Immature natural killer cell (primary cell): Measurements from ENCODE around the gene PERCC1. TPM values are rescaled to one million over a fixed set of nuclear protein-coding genes. Genes with fewer than 3 reads are reported as not detected.
A peak's percentile ranks its signal among the peaks of the same experiment; 100 is the strongest.

Experiments
- DNase-seq, 3 donors: peaks; one replicate each; pipeline ENCODE4 v3.0.0; 2022; ENCODE audit warnings: mixed read lengths in 1 of 3
- H3K27ac Mint-ChIP-seq, 6 donors: one replicate each; pipeline ENCODE4 v1.8.0; 2020; ENCODE audit warnings: mixed read lengths in 6 of 6, mild to moderate bottlenecking in 5 of 6, inconsistent platforms in 4 of 6, moderate library complexity in 3 of 6
- H3K27me3 Mint-ChIP-seq, 3 donors: one replicate each; pipeline ENCODE4 v1.8.0; 2020 to 2021; ENCODE audit warnings: low read depth in 3 of 3, mild to moderate bottlenecking in 3 of 3, mixed read lengths in 3 of 3, moderate library complexity in 3 of 3, inconsistent platforms in 1 of 3
- H3K36me3 Mint-ChIP-seq, 3 donors: one replicate each; pipeline ENCODE4 v1.8.0; 2020; ENCODE audit warnings: mixed read lengths in 3 of 3, inconsistent platforms in 2 of 3, mild to moderate bottlenecking in 2 of 3
- H3K4me1 Mint-ChIP-seq, 2 donors: one replicate each; pipeline ENCODE4 v1.8.0; 2020; ENCODE audit warnings: inconsistent platforms in 2 of 2, mild to moderate bottlenecking in 2 of 2, mixed read lengths in 2 of 2, moderate library complexity in 1 of 2
- H3K4me3 Mint-ChIP-seq, 5 donors: one replicate each; pipeline ENCODE4 v1.8.0; 2020; ENCODE audit warnings: mild to moderate bottlenecking in 5 of 5, mixed read lengths in 5 of 5, inconsistent platforms in 3 of 5, moderate library complexity in 3 of 5
- H3K9me3 Mint-ChIP-seq, 6 donors: one replicate each; pipeline ENCODE4 v1.8.0; 2020; ENCODE audit warnings: mild to moderate bottlenecking in 6 of 6, mixed read lengths in 6 of 6, inconsistent platforms in 4 of 6, moderate library complexity in 3 of 6
- polyA plus RNA-seq, 3 donors: library from polyadenylated mRNA; unstranded; fragments of 300-500 nt; fragmentation: Illumina TruSeq; gene quantifications; one replicate each; pipeline ENCODE4 v1.2.3, GENCODE V29; 2021

The PERCC1 gene
- polyA plus RNA-seq, 3 donors from 2014 or later, result not detected

- Mint-ChIP-seq H3K9me3 (no peaks in the 10 kb centered on the region), H3K4me3 (peak overlapping the region in 2 of 5 donors; percentile 29 to 38), H3K36me3 (no peaks in the 10 kb centered on the region), H3K27ac (peak overlapping the region in 2 of 6 donors; percentile 56 to 90), H3K4me1 (peaks cover 6 to 24% of the 10 kb centered on the region in 2 donors), H3K27me3 (peaks cover 0 to 2% (median 0%) of the 10 kb centered on the region in 3 donors)
- peak; percentile 17 to 35 (median 19) for DNase-seq
Measured at GRCh38 chr16:1444730-1445517, 14.0 kb downstream of the PERCC1 start.

GRCh38 chr16:1445518-1446203 is 14.8 kb downstream of the PERCC1 start:
- H3K9me3 Mint-ChIP-seq, result no peaks in the 10 kb centered on the region
- H3K27me3 Mint-ChIP-seq, result peaks cover 0 to 2% (median 2%) of the 10 kb centered on the region in 3 donors
- peaks cover 0 to 3% (median 0%) of the 10 kb centered on the region in 3 donors for H3K36me3 Mint-ChIP-seq
- H3K4me1 Mint-ChIP-seq, result peaks cover 11 to 29% of the 10 kb centered on the region in 2 donors
- peak overlapping the region in 1 of 5 donors; percentile 54 for H3K4me3 Mint-ChIP-seq
- H3K27ac Mint-ChIP-seq, result peak overlapping the region in 3 of 6 donors; percentile 31 to 90 (median 45)
- DNase-seq, result peak; percentile 16 to 23 (median 20)

GRCh38 chr16:1446296-1447080 is 15.6 kb downstream of the PERCC1 start:
- no peak overlapping the region for H3K4me3 Mint-ChIP-seq
- peaks cover 11 to 30% of the 10 kb centered on the region in 2 donors for H3K4me1 Mint-ChIP-seq
- no peaks in the 10 kb centered on the region for H3K9me3 Mint-ChIP-seq
- DNase-seq, result no peak
- peaks cover 0 to 2% (median 2%) of the 10 kb centered on the region in 3 donors for H3K27me3 Mint-ChIP-seq
- peaks cover 0 to 3% (median 0%) of the 10 kb centered on the region in 3 donors for H3K36me3 Mint-ChIP-seq
- H3K27ac Mint-ChIP-seq, result peak overlapping the region in 1 of 6 donors; percentile 64

- DNase-seq, result no peak
- Mint-ChIP-seq H3K9me3 (no peaks in the 10 kb centered on the region), H3K27ac (peak overlapping the region in 3 of 6 donors; percentile 68 to 74 (median 69)), H3K27me3 (peaks cover 0 to 2% (median 2%) of the 10 kb centered on the region in 3 donors), H3K36me3 (peaks cover 0 to 3% (median 0%) of the 10 kb centered on the region in 3 donors), H3K4me1 (peaks cover 11 to 31% of the 10 kb centered on the region in 2 donors), H3K4me3 (no peak overlapping the region)
Measured at GRCh38 chr16:1447965-1448364, 17.1 kb downstream of the PERCC1 start.

GRCh38 chr16:1448536-1449116 is 17.7 kb downstream of the PERCC1 start:
- Mint-ChIP-seq H3K4me3 (peak overlapping the region in 1 of 5 donors; percentile 24), H3K9me3 (no peaks in the 10 kb centered on the region), H3K36me3 (peaks cover 0 to 3% (median 0%) of the 10 kb centered on the region in 3 donors), H3K4me1 (peaks cover 14 to 33% of the 10 kb centered on the region in 2 donors), H3K27ac (peak overlapping the region in 2 of 6 donors; percentile 69 to 74), H3K27me3 (peaks cover 0 to 2% (median 0%) of the 10 kb centered on the region in 3 donors)
- no peak for DNase-seq

GRCh38 chr16:1449201-1449788 is 18.4 kb downstream of the PERCC1 start:
- H3K4me1 Mint-ChIP-seq, result peaks cover 18 to 35% of the 10 kb centered on the region in 2 donors
- peaks cover 0 to 3% (median 0%) of the 10 kb centered on the region in 3 donors for H3K36me3 Mint-ChIP-seq
- peak overlapping the region in 2 of 6 donors; percentile 61 to 71 for H3K27ac Mint-ChIP-seq
- DNase-seq, result no peak
- peaks cover 0 to 2% (median 1%) of the 10 kb centered on the region in 3 donors for H3K27me3 Mint-ChIP-seq
- peak overlapping the region in 1 of 5 donors; percentile 65 for H3K4me3 Mint-ChIP-seq
- no peaks in the 10 kb centered on the region for H3K9me3 Mint-ChIP-seq

GRCh38 chr16:1450218-1450617 is 19.3 kb downstream of the PERCC1 start:
- peak overlapping the region in 2 of 5 donors; percentile 18 to 65 for H3K4me3 Mint-ChIP-seq
- H3K27me3 Mint-ChIP-seq, result peaks cover 0 to 2% (median 2%) of the 10 kb centered on the region in 3 donors
- peak in 1 of 3 donors; percentile 31 for DNase-seq
- H3K9me3 Mint-ChIP-seq, result no peaks in the 10 kb centered on the region
- H3K4me1 Mint-ChIP-seq, result peaks cover 18 to 33% of the 10 kb centered on the region in 2 donors
- peaks cover 0 to 3% (median 0%) of the 10 kb centered on the region in 3 donors for H3K36me3 Mint-ChIP-seq
- H3K27ac Mint-ChIP-seq, result peak overlapping the region in 3 of 6 donors; percentile 53 to 87 (median 71)

- Mint-ChIP-seq H3K4me1 (peaks cover 18 to 31% of the 10 kb centered on the region in 2 donors), H3K27me3 (peaks cover 0 to 2% (median 2%) of the 10 kb centered on the region in 3 donors), H3K9me3 (no peaks in the 10 kb centered on the region), H3K27ac (no peak overlapping the region), H3K4me3 (no peak overlapping the region), H3K36me3 (peaks cover 0 to 3% (median 0%) of the 10 kb centered on the region in 3 donors)
- DNase-seq, result no peak
Measured at GRCh38 chr16:1450841-1451240, 20.0 kb downstream of the PERCC1 start.

- Mint-ChIP-seq H3K27ac (peak overlapping the region in 2 of 6 donors; percentile 69 to 74), H3K36me3 (peaks cover 0 to 3% (median 0%) of the 10 kb centered on the region in 3 donors), H3K4me1 (peaks cover 18 to 27% of the 10 kb centered on the region in 2 donors), H3K27me3 (peaks cover 0 to 2% (median 2%) of the 10 kb centered on the region in 3 donors), H3K9me3 (no peaks in the 10 kb centered on the region), H3K4me3 (no peak overlapping the region)
- no peak for DNase-seq
Measured at GRCh38 chr16:1451702-1452392, 21.0 kb downstream of the PERCC1 start.

GRCh38 chr16:1452530-1452929 is 21.7 kb downstream of the PERCC1 start:
- H3K27me3 Mint-ChIP-seq, result peaks cover 0 to 2% (median 2%) of the 10 kb centered on the region in 3 donors
- no peaks in the 10 kb centered on the region for H3K9me3 Mint-ChIP-seq
- no peak overlapping the region for H3K27ac Mint-ChIP-seq
- H3K4me1 Mint-ChIP-seq, result peaks cover 18 to 27% of the 10 kb centered on the region in 2 donors
- peaks cover 0 to 3% (median 0%) of the 10 kb centered on the region in 3 donors for H3K36me3 Mint-ChIP-seq
- H3K4me3 Mint-ChIP-seq, result no peak overlapping the region
- no peak for DNase-seq

- H3K36me3 Mint-ChIP-seq, result peaks cover 0 to 3% (median 0%) of the 10 kb centered on the region in 3 donors
- H3K9me3 Mint-ChIP-seq, result no peaks in the 10 kb centered on the region
- peaks cover 0 to 2% (median 2%) of the 10 kb centered on the region in 3 donors for H3K27me3 Mint-ChIP-seq
- peak overlapping the region in 2 of 5 donors; percentile 29 to 58 for H3K4me3 Mint-ChIP-seq
- H3K27ac Mint-ChIP-seq, result peak overlapping the region in 2 of 6 donors; percentile 80 to 88
- no peak for DNase-seq
- peaks cover 18 to 24% of the 10 kb centered on the region in 2 donors for H3K4me1 Mint-ChIP-seq
Measured at GRCh38 chr16:1453316-1453715, 22.4 kb downstream of the PERCC1 start.

GRCh38 chr16:1454561-1454960 is 23.7 kb downstream of the PERCC1 start:
- no peak overlapping the region for H3K27ac Mint-ChIP-seq
- no peak for DNase-seq
- peaks cover 15 to 17% of the 10 kb centered on the region in 2 donors for H3K4me1 Mint-ChIP-seq
- no peaks in the 10 kb centered on the region for H3K9me3 Mint-ChIP-seq
- peaks cover 0 to 2% (median 2%) of the 10 kb centered on the region in 3 donors for H3K27me3 Mint-ChIP-seq
- H3K4me3 Mint-ChIP-seq, result no peak overlapping the region
- H3K36me3 Mint-ChIP-seq, result peaks cover 0 to 3% (median 0%) of the 10 kb centered on the region in 3 donors
